ENCODE data around the gene KRT76. TPM values are rescaled to one million over a fixed set of nuclear protein-coding genes. Genes with fewer than 3 reads are reported as not detected.

KRT76 gene
- total RNA-seq, 4 donors from 2014 or later: 0.15 TPM; not detected in 3

DNA sequence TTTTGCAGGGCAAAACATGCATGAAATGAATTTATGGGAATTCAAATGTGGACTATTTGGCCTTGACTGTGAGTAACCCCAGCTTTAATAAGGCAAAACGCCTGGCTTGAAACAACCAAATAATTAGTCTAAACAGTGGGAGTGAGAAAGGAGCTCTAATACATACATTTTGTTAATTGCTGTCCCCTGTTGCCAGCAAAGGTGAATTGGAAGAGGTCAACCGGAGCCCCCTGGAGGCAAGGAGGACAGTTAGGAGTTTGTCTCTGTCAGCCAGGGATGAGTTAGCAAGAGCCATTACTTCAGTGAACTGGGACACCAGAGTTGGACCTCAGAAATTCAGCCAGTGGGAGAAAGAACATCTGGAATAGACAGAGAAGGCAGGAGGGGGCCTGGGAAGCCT lies 17.4 kb downstream of the KRT76 start:
- no peak for TF ChIP-seq POLR2AphosphoS5 (IDR thresholded peaks at IDR 0.05)
- no peak for TF ChIP-seq POLR2A (IDR thresholded peaks at IDR 0.05)
- no peak for TF ChIP-seq EP300 (IDR thresholded peaks at IDR 0.05)
- TF ChIP-seq, protein P1, sequence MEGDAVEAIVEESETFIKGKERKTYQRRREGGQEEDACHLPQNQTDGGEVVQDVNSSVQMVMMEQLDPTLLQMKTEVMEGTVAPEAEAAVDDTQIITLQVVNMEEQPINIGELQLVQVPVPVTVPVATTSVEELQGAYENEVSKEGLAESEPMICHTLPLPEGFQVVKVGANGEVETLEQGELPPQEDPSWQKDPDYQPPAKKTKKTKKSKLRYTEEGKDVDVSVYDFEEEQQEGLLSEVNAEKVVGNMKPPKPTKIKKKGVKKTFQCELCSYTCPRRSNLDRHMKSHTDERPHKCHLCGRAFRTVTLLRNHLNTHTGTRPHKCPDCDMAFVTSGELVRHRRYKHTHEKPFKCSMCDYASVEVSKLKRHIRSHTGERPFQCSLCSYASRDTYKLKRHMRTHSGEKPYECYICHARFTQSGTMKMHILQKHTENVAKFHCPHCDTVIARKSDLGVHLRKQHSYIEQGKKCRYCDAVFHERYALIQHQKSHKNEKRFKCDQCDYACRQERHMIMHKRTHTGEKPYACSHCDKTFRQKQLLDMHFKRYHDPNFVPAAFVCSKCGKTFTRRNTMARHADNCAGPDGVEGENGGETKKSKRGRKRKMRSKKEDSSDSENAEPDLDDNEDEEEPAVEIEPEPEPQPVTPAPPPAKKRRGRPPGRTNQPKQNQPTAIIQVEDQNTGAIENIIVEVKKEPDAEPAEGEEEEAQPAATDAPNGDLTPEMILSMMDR (IDR thresholded peaks at IDR 0.05): no peak
- Histone ChIP-seq H3K4me3 (no peak overlapping the region), H3K27ac (no peak overlapping the region), H3K9me3 (peaks cover 0 to 38% (median 0%) of the 10 kb centered on the region in 3 donors), H3K4me1 (no peaks in the 10 kb centered on the region), H3K27me3 (peaks cover 26% of the 10 kb centered on the region), H3K36me3 (no peaks in the 10 kb centered on the region)
- WGBS, 2 donors (ENCODE audit: low coverage in 1 of 2): 54 to 60% methylated on average over 1 to 2 of the region's 2 CpGs
- ATAC-seq: no peak

DNA sequence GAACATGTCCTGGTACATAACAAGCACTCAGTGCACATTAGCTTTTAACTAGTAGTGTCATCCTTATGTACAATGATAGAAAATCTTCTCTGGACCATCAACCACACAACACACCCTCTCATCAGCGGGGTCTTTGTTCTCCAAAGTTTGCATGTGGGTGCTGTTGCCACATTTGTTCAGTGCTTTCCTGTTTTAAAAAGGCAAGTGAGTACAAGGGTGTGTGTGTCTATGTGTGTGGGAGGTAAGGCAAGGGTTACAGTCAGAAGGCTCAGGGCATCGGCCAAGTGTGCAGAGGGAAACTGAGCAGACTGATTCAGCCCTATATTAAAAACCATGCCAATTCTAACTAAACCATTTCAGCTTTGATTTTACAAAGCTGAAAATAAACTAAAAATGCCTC lies 17.9 kb downstream of the KRT76 start:
- no peak for ATAC-seq
- Histone ChIP-seq H3K36me3 (no peaks in the 10 kb centered on the region), H3K27me3 (peaks cover 31% of the 10 kb centered on the region), H3K27ac (no peak overlapping the region), H3K4me1 (no peaks in the 10 kb centered on the region), H3K9me3 (peaks cover 0 to 38% (median 0%) of the 10 kb centered on the region in 3 donors), H3K4me3 (no peak overlapping the region)
- TF ChIP-seq, protein P1 (IDR thresholded peaks at IDR 0.05): no peak
- no peak for TF ChIP-seq POLR2A (IDR thresholded peaks at IDR 0.05)
- no peak for TF ChIP-seq EP300 (IDR thresholded peaks at IDR 0.05)
- TF ChIP-seq POLR2AphosphoS5 (IDR thresholded peaks at IDR 0.05): no peak
- 35 to 44% methylated on average over 2 of the region's 2 CpGs for WGBS, 2 donors (ENCODE audit: low coverage in 1 of 2)

DNA sequence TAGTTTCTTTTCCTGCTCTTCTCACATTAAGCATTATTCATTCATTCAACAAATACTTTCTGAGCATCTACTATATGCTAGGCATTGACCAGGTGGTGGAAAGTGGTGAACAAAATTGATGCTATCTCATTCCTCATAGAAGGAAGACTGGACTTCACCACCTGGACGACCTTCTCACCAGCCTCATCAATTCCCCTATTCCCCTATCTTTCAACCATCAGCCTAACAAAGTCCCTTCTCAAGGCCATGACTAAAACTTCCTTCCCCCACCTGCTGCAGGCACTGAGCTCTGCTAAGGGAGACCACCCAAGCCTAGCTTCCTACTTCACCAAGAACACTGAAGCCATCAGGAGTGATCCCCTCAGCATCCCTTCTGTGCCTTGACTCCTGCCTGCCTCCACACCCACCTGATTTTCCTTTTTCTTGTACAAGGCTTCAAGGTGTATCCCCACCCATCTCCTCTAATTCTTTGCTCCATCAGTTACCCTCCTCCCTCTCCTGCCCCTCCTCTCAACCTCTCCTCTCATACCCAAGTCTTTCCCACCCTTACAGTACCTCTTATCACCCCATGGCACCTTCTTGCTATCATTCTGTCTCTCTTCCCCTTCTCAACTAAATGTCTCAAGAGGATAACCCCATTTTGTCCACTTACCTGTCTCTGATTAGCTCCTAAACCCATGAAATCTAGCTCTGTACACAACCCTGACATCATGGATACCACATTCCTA lies 19.5 kb downstream of the KRT76 start:
- peaks cover 47% of the 10 kb centered on the region for H3K27me3 ChIP-seq
- no peak overlapping the region for H3K4me3 ChIP-seq
- H3K9me3 ChIP-seq: peaks cover 0 to 36% (median 0%) of the 10 kb centered on the region in 3 donors
- no peaks in the 10 kb centered on the region for H3K36me3 ChIP-seq
- H3K4me1 ChIP-seq: no peaks in the 10 kb centered on the region
- 0 to 37% methylated on average over 1 of the region's 1 CpG for WGBS, 2 donors (ENCODE audit: low coverage in 1 of 2)
- no peak for ATAC-seq
- TF ChIP-seq POLR2A (IDR thresholded peaks at IDR 0.05) (no peak), EP300 (IDR thresholded peaks at IDR 0.05) (no peak), POLR2AphosphoS5 (IDR thresholded peaks at IDR 0.05) (no peak)
- TF ChIP-seq, protein P1 (IDR thresholded peaks at IDR 0.05): no peak
- no peak overlapping the region for H3K27ac ChIP-seq

DNA sequence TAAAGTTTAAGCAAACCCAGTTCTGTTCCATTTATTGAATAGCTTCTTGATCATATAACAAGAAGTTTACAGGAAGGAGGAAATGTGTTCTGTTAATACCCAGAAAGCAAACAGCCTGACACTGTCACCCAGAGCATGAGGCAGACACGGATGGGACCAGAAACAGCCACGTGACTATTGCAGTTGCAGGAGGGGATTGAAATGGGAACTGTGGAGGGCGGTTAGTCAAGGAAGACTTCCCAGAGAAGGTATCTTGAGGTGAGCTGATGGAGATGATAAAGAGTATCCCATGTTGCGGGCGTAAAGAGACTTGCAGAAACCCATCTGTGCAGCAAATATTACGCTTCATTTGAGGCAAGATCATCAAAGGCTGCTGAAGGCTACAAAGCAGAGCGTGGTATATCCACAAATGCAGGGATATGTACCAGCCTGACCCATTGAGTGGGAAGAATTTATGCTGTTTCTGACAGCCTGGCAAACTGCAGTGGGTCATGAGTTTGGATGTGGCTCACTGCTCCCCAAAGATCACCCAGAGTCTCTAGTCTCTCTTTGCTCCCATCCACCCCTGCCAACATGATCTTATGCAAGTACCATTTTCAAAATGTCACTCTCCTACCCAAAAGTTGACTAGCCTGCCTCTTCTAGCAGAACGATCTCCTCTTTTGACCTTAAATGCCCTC lies 20.7 kb downstream of the KRT76 start:
- Histone ChIP-seq H3K4me3 (no peak overlapping the region), H3K9me3 (peaks cover 0 to 24% (median 0%) of the 10 kb centered on the region in 3 donors), H3K36me3 (no peaks in the 10 kb centered on the region), H3K27me3 (peaks cover 53% of the 10 kb centered on the region), H3K27ac (no peak overlapping the region), H3K4me1 (no peaks in the 10 kb centered on the region)
- ATAC-seq: no peak
- WGBS, 2 donors (ENCODE audit: low coverage in 1 of 2): 77% methylated on average over 6 to 8 of the region's 8 CpGs
- no peak for TF ChIP-seq POLR2AphosphoS5 (IDR thresholded peaks at IDR 0.05)
- TF ChIP-seq, protein P1 (IDR thresholded peaks at IDR 0.05): no peak

DNA sequence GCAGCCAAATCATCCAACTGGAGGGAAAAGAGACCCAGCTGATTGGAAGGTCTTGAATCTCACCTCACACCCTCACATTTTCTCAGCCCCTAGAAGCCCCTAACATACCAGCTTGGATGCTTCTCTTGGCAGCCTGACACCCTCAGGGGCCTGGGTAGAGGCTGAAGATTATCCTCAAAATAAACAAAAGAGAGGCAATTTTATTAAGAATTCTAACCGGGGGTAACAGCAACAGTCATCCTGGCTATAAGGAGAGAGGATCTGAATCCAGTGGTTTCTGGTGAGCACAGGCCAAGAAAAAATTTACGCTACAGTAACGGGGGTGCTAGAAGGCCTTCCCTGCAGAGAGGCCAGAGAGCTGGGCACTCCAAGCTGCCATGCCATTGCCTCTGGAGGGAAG lies 21.6 kb downstream of the KRT76 start:
- no peaks in the 10 kb centered on the region for H3K36me3 ChIP-seq
- H3K9me3 ChIP-seq: peaks cover 0 to 16% (median 0%) of the 10 kb centered on the region in 3 donors
- peaks cover 53% of the 10 kb centered on the region for H3K27me3 ChIP-seq
- no peak for ATAC-seq
- no peaks in the 10 kb centered on the region for H3K4me1 ChIP-seq
- TF ChIP-seq, protein P1 (IDR thresholded peaks at IDR 0.05): no peak
- TF ChIP-seq POLR2A (IDR thresholded peaks at IDR 0.05) (no peak), POLR2AphosphoS5 (IDR thresholded peaks at IDR 0.05) (no peak), EP300 (IDR thresholded peaks at IDR 0.05) (no peak)
- H3K27ac ChIP-seq: no peak overlapping the region
- 50% methylated on average over 2 of the region's 3 CpGs; no CpG with 5 or more reads in 1 of the 2 donors for WGBS, 2 donors (ENCODE audit: low coverage in 1 of 2)
- no peak overlapping the region for H3K4me3 ChIP-seq

Measured in gastroesophageal sphincter (tissue), 4 donors.